HEK293 (cell line): ENCODE results near the gene EIPR1.

Source experiments
- CTCF ChIA-PET: fragments of 350-600 bp; formaldehyde crosslinking; extraction: SDS; loops from one replicate; lab custom pipeline; 2021; ENCODE audit warnings: antibody characterized with exemption; lab: Yijun Ruan, JAX
- POLR2A ChIA-PET: fragments of 300-600 bp; formaldehyde crosslinking; extraction: SDS; loops from one replicate; lab custom pipeline; 2020; ENCODE audit warnings: antibody characterized with exemption, inconsistent platforms; lab: Yijun Ruan, JAX
- H3K27ac ChIP-seq: fragments of 200-500 bp; sonication (Bioruptor generic); 2 replicates; pipeline ENCODE4 v1.5.1; 2014; ENCODE audit warnings: low read depth, low read length, control low read depth, inconsistent platforms; ENCODE audit errors: extremely low read depth
- H3K36me3 ChIP-seq, 2 experiments: fragments of 200-500 bp in 1 of 2; sonication (Bioruptor generic) in 1 of 2; 1 replicate in 1 of 2; 2 replicates in 1 of 2; pipeline ENCODE4 v1.5.1; 2014 to 2017; ENCODE audit warnings: inconsistent platforms in 2 of 2, low read length in 2 of 2; ENCODE audit not compliant: control insufficient read depth in 2 of 2, insufficient read depth in 1 of 2
- H3K4me1 ChIP-seq: fragments of 200-500 bp; sonication (Bioruptor generic); 2 replicates; pipeline ENCODE4 v1.5.1; 2014; ENCODE audit warnings: mild to moderate bottlenecking, low read length, inconsistent platforms; ENCODE audit not compliant: control insufficient read depth, insufficient read depth
- H3K4me3 ChIP-seq: 2 replicates; pipeline ENCODE4 v1.5.1; 2011; ENCODE audit warnings: low read depth, mild to moderate bottlenecking, control low read depth, low read length, moderate library complexity
- H3K9me3 ChIP-seq: fragments of 200-500 bp; sonication (Bioruptor generic); 2 replicates; pipeline ENCODE4 v1.5.1; 2014; ENCODE audit warnings: low read depth, low read length, inconsistent platforms; ENCODE audit not compliant: control insufficient read depth, insufficient read depth
- BCL11A ChIP-seq: fragments of 450-650 bp; formaldehyde crosslinking; IDR thresholded peaks from 2 replicates; pipeline ENCODE4 v1.5.1; 2016; ENCODE audit warnings: low read depth, missing biosample characterization, missing genetic modification characterization
- GLIS2 ChIP-seq: fragments of 450-650 bp; formaldehyde crosslinking; IDR thresholded peaks from 2 replicates; pipeline ENCODE4 v1.5.1; 2016; ENCODE audit warnings: missing biosample characterization, missing genetic modification characterization
- HOXC10 ChIP-seq: sonication (generic); formaldehyde crosslinking; IDR thresholded peaks from 2 replicates; pipeline ENCODE4 v1.8.1; 2023; ENCODE audit warnings: mild to moderate bottlenecking, missing genetic modification reagents
- HOXD13 ChIP-seq: sonication (generic); formaldehyde crosslinking; IDR thresholded peaks from 2 replicates; pipeline ENCODE4 v1.8.0; 2022; ENCODE audit warnings: missing genetic modification reagents, borderline replicate concordance
- KLF9 ChIP-seq: fragments of 450-650 bp; formaldehyde crosslinking; IDR thresholded peaks from 2 replicates; pipeline ENCODE4 v1.5.1; 2016; ENCODE audit warnings: missing biosample characterization, missing genetic modification characterization, low read depth
- MYNN ChIP-seq: fragments of 450-650 bp; formaldehyde crosslinking; IDR thresholded peaks from 2 replicates; pipeline ENCODE4 v1.5.1; 2016; ENCODE audit warnings: missing biosample characterization, missing genetic modification characterization, borderline replicate concordance
- SETDB1 ChIP-seq: IDR thresholded peaks from one replicate; pipeline ENCODE4 v1.6.1; 2017; ENCODE audit warnings: mild to moderate bottlenecking, low read length, moderate library complexity, mixed read lengths; ENCODE audit not compliant: insufficient read length
- TSHZ1 ChIP-seq: fragments of 450-650 bp; formaldehyde crosslinking; IDR thresholded peaks from 2 replicates; pipeline ENCODE4 v1.5.1; 2016; ENCODE audit warnings: missing biosample characterization, missing genetic modification characterization, borderline replicate concordance
- ZBTB20 ChIP-seq: fragments of 450-650 bp; formaldehyde crosslinking; IDR thresholded peaks from 2 replicates; pipeline ENCODE4 v1.5.1; 2016; ENCODE audit warnings: missing biosample characterization, missing genetic modification characterization
- ZNF148 ChIP-seq: fragments of 450-650 bp; formaldehyde crosslinking; IDR thresholded peaks from 2 replicates; pipeline ENCODE4 v1.5.0; 2017; ENCODE audit warnings: missing biosample characterization, missing genetic modification characterization, borderline replicate concordance
- ZNF16 ChIP-seq: fragments of 450-650 bp; formaldehyde crosslinking; IDR thresholded peaks from 2 replicates; pipeline ENCODE4 v1.5.1; 2016; ENCODE audit warnings: low read depth, missing biosample characterization, missing genetic modification characterization
- ZNF175 ChIP-seq: fragments of 450-650 bp; formaldehyde crosslinking; IDR thresholded peaks from 2 replicates; pipeline ENCODE4 v1.5.1; 2016; ENCODE audit warnings: missing biosample characterization, missing genetic modification characterization
- ZNF184 ChIP-seq: fragments of 450-650 bp; IDR thresholded peaks from 2 replicates; pipeline ENCODE4 v1.5.1; 2018; ENCODE audit warnings: missing biosample characterization, mild to moderate bottlenecking, missing genetic modification characterization
- ZNF239 ChIP-seq: fragments of 450-650 bp; formaldehyde crosslinking; IDR thresholded peaks from 2 replicates; pipeline ENCODE4 v1.5.1; 2016; ENCODE audit warnings: missing biosample characterization, missing genetic modification characterization
- ZNF24 ChIP-seq: fragments of 450-650 bp; formaldehyde crosslinking; IDR thresholded peaks from 2 replicates; pipeline ENCODE4 v1.5.1; 2016; ENCODE audit warnings: missing biosample characterization, missing genetic modification characterization
- ZNF292 ChIP-seq: fragments of 450-650 bp; formaldehyde crosslinking; IDR thresholded peaks from 2 replicates; pipeline ENCODE4 v1.5.1; 2016; ENCODE audit warnings: low read depth, missing biosample characterization, missing genetic modification characterization, borderline replicate concordance
- ZNF311 ChIP-seq: fragments of 450-650 bp; formaldehyde crosslinking; IDR thresholded peaks from 2 replicates; pipeline ENCODE4 v1.5.1; 2017; ENCODE audit warnings: missing biosample characterization, missing genetic modification characterization, borderline replicate concordance
- ZNF350 ChIP-seq: fragments of 450-650 bp; formaldehyde crosslinking; IDR thresholded peaks from 2 replicates; pipeline ENCODE4 v1.5.0; 2017; ENCODE audit warnings: missing biosample characterization, mild to moderate bottlenecking, missing genetic modification characterization
- ZNF529 ChIP-seq: fragments of 450-650 bp; formaldehyde crosslinking; IDR thresholded peaks from 2 replicates; pipeline ENCODE4 v1.5.1; 2017; ENCODE audit warnings: missing genetic modification characterization, missing biosample characterization; ENCODE audit not compliant: insufficient replicate concordance
- ZNF561 ChIP-seq: fragments of 450-650 bp; IDR thresholded peaks from 2 replicates; pipeline ENCODE4 v1.5.1; 2018; ENCODE audit warnings: missing biosample characterization, missing genetic modification characterization, borderline replicate concordance
- ZNF664 ChIP-seq: fragments of 450-650 bp; formaldehyde crosslinking; IDR thresholded peaks from 2 replicates; pipeline ENCODE4 v1.5.1; 2016; ENCODE audit warnings: missing biosample characterization, missing genetic modification characterization
- ZNF701 ChIP-seq: fragments of 450-650 bp; formaldehyde crosslinking; IDR thresholded peaks from 2 replicates; pipeline ENCODE4 v1.5.1; 2016; ENCODE audit warnings: missing biosample characterization, missing genetic modification characterization
- ZNF785 ChIP-seq: fragments of 450-650 bp; formaldehyde crosslinking; IDR thresholded peaks from 2 replicates; pipeline ENCODE4 v1.5.1; 2016; ENCODE audit warnings: missing biosample characterization, missing genetic modification characterization
- ZNF830 ChIP-seq: fragments of 450-650 bp; IDR thresholded peaks from 2 replicates; pipeline ENCODE4 v1.5.0; 2018; ENCODE audit warnings: missing biosample characterization, missing genetic modification characterization, low read depth, mild to moderate bottlenecking, moderate library complexity
- ZSCAN16 ChIP-seq: fragments of 450-650 bp; formaldehyde crosslinking; IDR thresholded peaks from 2 replicates; pipeline ENCODE4 v1.5.1; 2016; ENCODE audit warnings: missing biosample characterization, missing genetic modification characterization
- ZSCAN30 ChIP-seq: fragments of 450-650 bp; IDR thresholded peaks from 2 replicates; pipeline ENCODE4 v1.5.1; 2018; ENCODE audit warnings: missing biosample characterization, mild to moderate bottlenecking, missing genetic modification characterization, moderate library complexity
- ZXDB ChIP-seq: fragments of 450-650 bp; formaldehyde crosslinking; IDR thresholded peaks from 2 replicates; pipeline ENCODE4 v1.5.1; 2016; ENCODE audit warnings: missing biosample characterization, missing genetic modification characterization
- TF ChIP-seq, protein P1 (sequence below): sonication (generic); formaldehyde crosslinking; IDR thresholded peaks from 2 replicates; pipeline ENCODE4 v1.8.1; 2022; ENCODE audit warnings: mild to moderate bottlenecking, moderate library complexity, missing genetic modification reagents
- TF ChIP-seq, protein P2 (sequence below): fragments of 450-650 bp; formaldehyde crosslinking; IDR thresholded peaks from 2 replicates; pipeline ENCODE4; 2016; ENCODE audit warnings: missing biosample characterization, missing genetic modification characterization

The EIPR1 gene

GRCh38 chr2:3291750-3292149, 85.9 kb downstream of the EIPR1 start:
- TF ChIP-seq MYNN (tag by site-specific recombination) (no peak), HOXC10 (CRISPR knock-in tag) (no peak), KLF9 (tag by site-specific recombination) (no peak), ZSCAN30 (no peak), ZNF148 (no peak), ZNF785 (tag by site-specific recombination) (no peak), HOXD13 (CRISPR knock-in tag) (no peak), ZSCAN16 (tag by site-specific recombination) (no peak), ZNF350 (tag by site-specific recombination) (no peak), ZNF184 (tag by site-specific recombination) (no peak), ZBTB20 (tag by site-specific recombination) (no peak), SETDB1 (no peak), ZNF175 (tag by site-specific recombination) (no peak), ZNF239 (no peak), ZNF311 (tag by site-specific recombination) (no peak), ZNF292 (tag by site-specific recombination) (no peak), ZNF701 (tag by site-specific recombination) (no peak)
- TF ChIP-seq, protein P1, sequence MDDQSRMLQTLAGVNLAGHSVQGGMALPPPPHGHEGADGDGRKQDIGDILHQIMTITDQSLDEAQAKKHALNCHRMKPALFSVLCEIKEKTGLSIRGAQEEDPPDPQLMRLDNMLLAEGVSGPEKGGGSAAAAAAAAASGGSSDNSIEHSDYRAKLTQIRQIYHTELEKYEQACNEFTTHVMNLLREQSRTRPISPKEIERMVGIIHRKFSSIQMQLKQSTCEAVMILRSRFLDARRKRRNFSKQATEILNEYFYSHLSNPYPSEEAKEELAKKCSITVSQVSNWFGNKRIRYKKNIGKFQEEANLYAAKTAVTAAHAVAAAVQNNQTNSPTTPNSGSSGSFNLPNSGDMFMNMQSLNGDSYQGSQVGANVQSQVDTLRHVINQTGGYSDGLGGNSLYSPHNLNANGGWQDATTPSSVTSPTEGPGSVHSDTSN (CRISPR knock-in tag) = no peak
- TF ChIP-seq, protein P2, sequence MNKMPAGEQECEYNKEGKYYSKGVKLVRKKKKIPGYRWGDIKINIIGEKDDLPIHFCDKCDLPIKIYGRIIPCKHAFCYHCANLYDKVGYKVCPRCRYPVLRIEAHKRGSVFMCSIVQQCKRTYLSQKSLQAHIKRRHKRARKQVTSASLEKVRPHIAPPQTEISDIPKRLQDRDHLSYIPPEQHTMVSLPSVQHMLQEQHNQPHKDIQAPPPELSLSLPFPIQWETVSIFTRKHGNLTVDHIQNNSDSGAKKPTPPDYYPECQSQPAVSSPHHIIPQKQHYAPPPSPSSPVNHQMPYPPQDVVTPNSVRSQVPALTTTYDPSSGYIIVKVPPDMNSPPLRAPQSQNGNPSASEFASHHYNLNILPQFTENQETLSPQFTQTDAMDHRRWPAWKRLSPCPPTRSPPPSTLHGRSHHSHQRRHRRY (tag by site-specific recombination) = no peak
- TF ChIP-seq, all 188 proteins: peak for 0
- H3K9me3 ChIP-seq = no peaks in the 10 kb centered on the region
- H3K36me3 ChIP-seq = no peaks in the 10 kb centered on the region; a peak in 1 of 3 replicates
- CTCF ChIA-PET = no interaction called here
- no peak overlapping the region for H3K27ac ChIP-seq
- no peaks in the 10 kb centered on the region for H3K4me1 ChIP-seq
- POLR2A ChIA-PET = no interaction called here
- no peak overlapping the region for H3K4me3 ChIP-seq

DNA sequence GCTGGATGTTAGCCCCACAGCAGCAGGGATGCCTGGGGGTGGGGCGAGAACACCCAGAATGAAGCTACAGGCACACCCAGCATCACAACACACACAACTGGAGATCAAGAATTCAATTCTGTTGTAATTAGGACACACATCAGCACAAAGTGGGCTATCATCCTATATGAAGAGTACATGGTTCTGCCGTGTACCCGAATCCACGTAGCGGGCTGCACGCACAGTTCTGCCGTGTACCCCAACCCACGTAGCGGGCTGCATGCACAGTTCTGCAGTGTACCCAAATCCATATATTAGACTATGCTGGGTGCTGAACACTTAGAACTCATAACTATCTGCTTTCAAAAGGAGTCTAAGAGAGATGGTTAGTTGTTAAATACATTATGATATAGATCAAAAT, 86.5 kb downstream of the EIPR1 start:
- no peak overlapping the region for H3K27ac ChIP-seq
- POLR2A ChIA-PET = no interaction called here
- H3K9me3 ChIP-seq = no peaks in the 10 kb centered on the region
- no peaks in the 10 kb centered on the region; a peak in 1 of 3 replicates for H3K36me3 ChIP-seq
- H3K4me3 ChIP-seq = no peak overlapping the region
- CTCF ChIA-PET = no interaction called here
- TF ChIP-seq ZNF24 (tag by site-specific recombination) (no peak), ZNF664 (no peak), BCL11A (tag by site-specific recombination) (no peak), ZNF561 (tag by site-specific recombination) (no peak), GLIS2 (tag by site-specific recombination) (no peak), ZXDB (tag by site-specific recombination) (no peak), ZNF529 (tag by site-specific recombination) (no peak), TSHZ1 (tag by site-specific recombination) (no peak), ZNF16 (tag by site-specific recombination) (no peak), ZNF830 (no peak)
- TF ChIP-seq, all 188 proteins: peak for 0
- H3K4me1 ChIP-seq = no peaks in the 10 kb centered on the region
